Natural killer cell (primary cell): ENCODE measurements around the gene IL1RAPL1. TPM values are rescaled to one million over a fixed set of nuclear protein-coding genes. Genes with fewer than 3 reads are reported as not detected.

Source experiments
- ATAC-seq, 3 donors: fragments of 150-1000 bp in 2 of 3; fragments of 200-7000 bp in 1 of 3; cut with Tn5 transposase; 1 replicate in 1 of 3; 2 replicates in 2 of 3; pipeline ENCODE4 v1.10.0; 2021; ENCODE audit warnings: mild to moderate bottlenecking in 2 of 3, moderate library complexity in 2 of 3
- DNase-seq, 2 donors: peaks; one replicate each; pipeline versions ENCODE4 v3.0.0 to v3.0.0-alpha.2; 2013 to 2021; ENCODE audit warnings: mixed read lengths in 1 of 2
- H3K27ac ChIP-seq: one replicate; pipeline ENCODE4 v1.5.1; 2013; ENCODE audit warnings: mild to moderate bottlenecking, low read length
- H3K27me3 ChIP-seq: one replicate; pipeline ENCODE4 v1.6.1; 2013; ENCODE audit warnings: low read length; ENCODE audit not compliant: control insufficient read depth, insufficient read depth
- H3K36me3 ChIP-seq: one replicate; pipeline ENCODE4 v1.6.1; 2013; ENCODE audit warnings: low read length; ENCODE audit not compliant: control insufficient read depth, insufficient read depth
- H3K4me1 ChIP-seq: one replicate; pipeline ENCODE4 v1.6.1; 2013; ENCODE audit warnings: low read length; ENCODE audit not compliant: control insufficient read depth, insufficient read depth
- H3K4me3 ChIP-seq: one replicate; pipeline ENCODE4 v1.5.1; 2013; ENCODE audit warnings: low read length
- H3K9me3 ChIP-seq: one replicate; pipeline ENCODE4 v1.6.1; 2013; ENCODE audit warnings: low read length; ENCODE audit not compliant: control insufficient read depth, insufficient read depth
- H3K27ac Mint-ChIP-seq, 2 donors: one replicate each; pipeline ENCODE4 v1.8.0; 2022; ENCODE audit warnings: mild to moderate bottlenecking in 2 of 2, mixed read lengths in 2 of 2, moderate library complexity in 1 of 2
- H3K27me3 Mint-ChIP-seq, 2 donors: one replicate each; pipeline ENCODE4 v1.8.0; 2022; ENCODE audit warnings: low read depth in 2 of 2, mixed read lengths in 2 of 2
- H3K36me3 Mint-ChIP-seq: one replicate; pipeline ENCODE4 v1.8.0; 2022; ENCODE audit warnings: mixed read lengths
- H3K4me1 Mint-ChIP-seq, 2 donors: one replicate each; pipeline ENCODE4 v1.8.0; 2022; ENCODE audit warnings: mixed read lengths in 2 of 2
- H3K4me3 Mint-ChIP-seq: one replicate; pipeline ENCODE4 v1.8.0; 2022; ENCODE audit warnings: mild to moderate bottlenecking, moderate library complexity, mixed read lengths
- H3K9me3 Mint-ChIP-seq, 2 donors: one replicate each; pipeline ENCODE4 v1.8.0; 2022; ENCODE audit warnings: mixed read lengths in 2 of 2
- CTCF ChIP-seq: fragments of 200-600 bp; IDR thresholded peaks from one replicate; pipeline ENCODE4 v1.8.0; 2022; ENCODE audit warnings: antibody characterized with exemption
- WGBS: methylation state at CpG from one replicate; pipeline ENCODE4 v1.1.7; 2013; ENCODE audit warnings: missing lambda C conversion rate; ENCODE audit not compliant: insufficient coverage; 5-methylcytosine and 5-hydroxymethylcytosine counted together
- intact Hi-C: fragments of 100-400 bp; cut with micrococcal nuclease; formaldehyde crosslinking; loops from one replicate; pipeline ENCODE4 v1.14.2; 2022
- total RNA-seq, 4 donors: library from RNA; stranded (reverse); fragments of 120-200 nt in 1 of 4; gene quantifications; one replicate each; pipeline versions ENCODE4 v1.2.3 to v1.2.4, GENCODE V29; 2013 to 2022

The IL1RAPL1 gene
- total RNA-seq, 3 donors from 2014 or later (not counting 1 experiment from before 2014, with no cell fraction given), result not detected

- Mint-ChIP-seq H3K27me3 (no peaks in the 10 kb centered on the region), H3K27ac (no peak overlapping the region), H3K4me3 (no peak overlapping the region), H3K9me3 (peaks cover 6 to 10% of the 10 kb centered on the region in 2 donors), H3K36me3 (no peaks in the 10 kb centered on the region), H3K4me1 (no peaks in the 10 kb centered on the region)
- no peak for ATAC-seq
- TF ChIP-seq CTCF, result no peak
- DNase-seq, result no peak
- no peaks in the 10 kb centered on the region for H3K36me3 ChIP-seq
- H3K4me1 ChIP-seq, result no peaks in the 10 kb centered on the region
- H3K27me3 ChIP-seq, result no peaks in the 10 kb centered on the region
- H3K27ac ChIP-seq, result no peak overlapping the region
- H3K9me3 ChIP-seq, result no peaks in the 10 kb centered on the region
- intact Hi-C loops, result no loop called here
- no peak overlapping the region for H3K4me3 ChIP-seq
Measured at GRCh38 chrX:29813174-29813573, 1225.9 kb downstream of the IL1RAPL1 start.

- no peaks in the 10 kb centered on the region for H3K4me1 Mint-ChIP-seq
- Histone ChIP-seq H3K9me3 (peaks cover 2% of the 10 kb centered on the region), H3K27ac (no peak overlapping the region), H3K4me3 (no peak overlapping the region), H3K27me3 (no peaks in the 10 kb centered on the region), H3K36me3 (no peaks in the 10 kb centered on the region), H3K4me1 (no peaks in the 10 kb centered on the region)
- peaks cover 5 to 7% of the 10 kb centered on the region in 2 donors for H3K9me3 Mint-ChIP-seq
- no peak overlapping the region for H3K4me3 Mint-ChIP-seq
- ATAC-seq, result no peak
- no peak for TF ChIP-seq CTCF
- H3K27ac Mint-ChIP-seq, result no peak overlapping the region
- no peaks in the 10 kb centered on the region for H3K36me3 Mint-ChIP-seq
- no peaks in the 10 kb centered on the region for H3K27me3 Mint-ChIP-seq
- DNase-seq, result no peak
- intact Hi-C loops, result no loop called here
- 71% methylated on average over 5 of the region's 6 CpGs for WGBS
Measured at GRCh38 chrX:29824176-29824906, 1237.1 kb downstream of the IL1RAPL1 start.

- H3K4me3 Mint-ChIP-seq, result no peak overlapping the region
- H3K36me3 ChIP-seq, result no peaks in the 10 kb centered on the region
- no peaks in the 10 kb centered on the region for H3K4me1 Mint-ChIP-seq
- no peak for ATAC-seq
- 94% methylated on average over 2 of the region's 5 CpGs for WGBS
- no peak overlapping the region for H3K27ac Mint-ChIP-seq
- intact Hi-C loops, result no loop called here
- no peak for TF ChIP-seq CTCF
- H3K36me3 Mint-ChIP-seq, result no peaks in the 10 kb centered on the region
- no peak overlapping the region for H3K27ac ChIP-seq
- peaks cover 5 to 7% of the 10 kb centered on the region in 2 donors for H3K9me3 Mint-ChIP-seq
- peaks cover 2% of the 10 kb centered on the region for H3K9me3 ChIP-seq
- no peaks in the 10 kb centered on the region for H3K27me3 Mint-ChIP-seq
- DNase-seq, result no peak
- H3K4me3 ChIP-seq, result no peak overlapping the region
- H3K27me3 ChIP-seq, result no peaks in the 10 kb centered on the region
- no peaks in the 10 kb centered on the region for H3K4me1 ChIP-seq
Measured at GRCh38 chrX:29826742-29827141, 1239.5 kb downstream of the IL1RAPL1 start.

DNA sequence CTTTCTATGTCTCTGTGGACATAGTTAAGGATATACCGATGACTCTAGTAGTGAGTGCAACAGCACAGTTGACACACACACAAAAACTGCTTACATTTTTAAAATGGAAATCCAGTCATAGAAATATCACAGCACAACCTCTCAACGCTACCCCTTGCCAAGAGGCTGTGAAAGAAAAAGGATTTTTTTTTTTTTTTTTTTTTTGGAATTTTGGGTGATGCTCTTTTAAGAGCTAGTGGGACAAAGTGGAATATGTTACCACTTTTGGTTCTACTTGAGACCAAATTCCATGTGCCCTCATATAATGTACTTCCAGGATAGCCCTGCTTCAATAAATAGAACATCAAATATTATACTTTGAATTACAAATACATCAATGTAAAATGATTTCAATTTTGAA is 1247.1 kb downstream of the IL1RAPL1 start:
- WGBS, result no CpG with 5 or more reads among the region's 2 CpGs
- Histone ChIP-seq H3K4me3 (no peak overlapping the region), H3K27ac (no peak overlapping the region), H3K4me1 (no peaks in the 10 kb centered on the region), H3K9me3 (no peaks in the 10 kb centered on the region), H3K27me3 (no peaks in the 10 kb centered on the region), H3K36me3 (no peaks in the 10 kb centered on the region)
- no peaks in the 10 kb centered on the region for H3K4me1 Mint-ChIP-seq
- peaks cover 0 to 3% of the 10 kb centered on the region in 2 donors for H3K9me3 Mint-ChIP-seq
- ATAC-seq, result no peak
- no peak for DNase-seq
- no peak overlapping the region for H3K27ac Mint-ChIP-seq
- TF ChIP-seq CTCF, result no peak
- no peaks in the 10 kb centered on the region for H3K36me3 Mint-ChIP-seq
- intact Hi-C loops, result no loop called here
- H3K4me3 Mint-ChIP-seq, result no peak overlapping the region
- H3K27me3 Mint-ChIP-seq, result no peaks in the 10 kb centered on the region
